COR-L47 (cell line): Measurements from ENCODE around the gene GRAPL.
"Not testable (repeated sequence)": the region's sequence is repeated elsewhere in the genome, so short reads cannot be mapped to it uniquely, and the experiment has no call there.

Experiments
- DNase-seq: peaks from one replicate; lab custom pipeline; 2025; lab: John Stamatoyannopoulos, UW

Gene GRAPL

DNA sequence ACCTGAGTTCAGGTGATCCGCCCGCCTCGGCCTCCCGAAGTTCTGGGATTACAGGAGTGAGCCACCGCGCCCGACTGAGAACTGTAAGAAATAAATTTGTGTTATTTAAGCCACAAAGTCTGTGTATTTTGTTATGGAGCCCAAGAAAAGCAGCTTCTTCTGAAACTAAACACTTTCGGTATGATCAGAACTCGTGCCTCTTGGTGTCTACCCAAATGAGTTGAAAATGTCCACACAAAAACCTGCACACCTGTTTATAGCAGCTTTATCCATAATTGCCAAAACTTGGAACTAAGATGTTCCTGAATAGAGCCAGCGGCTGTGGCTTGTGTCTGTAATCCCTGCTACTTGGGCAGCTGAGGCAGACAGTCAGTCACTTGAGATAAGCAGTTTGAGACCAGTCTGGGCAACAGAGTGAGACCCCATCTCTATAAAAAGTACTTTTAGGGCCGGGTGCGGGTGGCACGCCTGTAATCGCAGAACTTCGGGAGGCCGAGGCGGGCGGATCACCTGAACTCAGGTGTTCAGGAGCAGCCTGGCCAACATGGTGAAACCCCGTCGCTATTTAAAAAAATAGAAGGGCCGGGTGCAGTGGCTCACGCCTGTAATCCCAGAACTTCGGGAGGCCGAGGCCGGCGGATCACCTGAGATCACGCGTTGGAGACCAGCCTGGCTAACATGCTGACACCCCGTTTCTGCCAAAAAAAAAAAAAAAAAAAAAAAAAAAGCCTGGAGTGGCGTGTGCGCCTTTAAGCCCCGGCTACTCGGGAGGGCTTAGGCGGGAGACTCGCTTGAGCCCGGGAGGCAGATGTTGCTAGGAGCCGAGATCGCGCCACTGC is 61.7 kb downstream of the GRAPL start:
- DNase-seq: not testable (repeated sequence)

DNA sequence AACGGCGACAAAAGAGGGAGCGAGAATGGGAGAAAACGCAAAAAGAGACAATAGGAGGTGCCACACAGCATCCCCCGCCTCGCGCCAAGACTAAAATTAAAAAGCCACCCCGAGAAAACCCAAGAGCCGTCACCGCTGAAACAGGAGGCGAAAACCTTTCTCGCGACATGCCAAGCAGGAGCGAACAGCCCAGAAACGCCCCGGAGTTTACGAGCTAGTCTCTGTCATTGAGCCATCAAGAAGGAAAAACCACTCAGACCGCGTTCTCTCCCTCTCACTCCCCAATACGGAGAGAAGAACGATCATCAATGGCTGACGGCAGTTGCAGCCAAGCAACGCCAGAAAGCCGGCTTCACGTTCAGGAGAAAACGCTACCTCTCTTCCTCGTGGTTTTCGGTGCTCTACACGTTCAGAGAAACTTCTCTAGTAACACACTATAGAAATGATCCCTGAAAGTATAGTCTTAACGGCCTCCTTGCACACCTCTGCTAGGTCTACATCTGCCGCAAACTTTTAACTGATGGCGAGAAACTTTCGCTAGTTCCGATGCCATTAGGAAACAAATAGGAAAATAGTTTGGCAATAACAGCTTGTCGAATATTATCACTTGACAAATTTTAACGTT is 62.5 kb downstream of the GRAPL start:
- not testable (repeated sequence) for DNase-seq

DNA sequence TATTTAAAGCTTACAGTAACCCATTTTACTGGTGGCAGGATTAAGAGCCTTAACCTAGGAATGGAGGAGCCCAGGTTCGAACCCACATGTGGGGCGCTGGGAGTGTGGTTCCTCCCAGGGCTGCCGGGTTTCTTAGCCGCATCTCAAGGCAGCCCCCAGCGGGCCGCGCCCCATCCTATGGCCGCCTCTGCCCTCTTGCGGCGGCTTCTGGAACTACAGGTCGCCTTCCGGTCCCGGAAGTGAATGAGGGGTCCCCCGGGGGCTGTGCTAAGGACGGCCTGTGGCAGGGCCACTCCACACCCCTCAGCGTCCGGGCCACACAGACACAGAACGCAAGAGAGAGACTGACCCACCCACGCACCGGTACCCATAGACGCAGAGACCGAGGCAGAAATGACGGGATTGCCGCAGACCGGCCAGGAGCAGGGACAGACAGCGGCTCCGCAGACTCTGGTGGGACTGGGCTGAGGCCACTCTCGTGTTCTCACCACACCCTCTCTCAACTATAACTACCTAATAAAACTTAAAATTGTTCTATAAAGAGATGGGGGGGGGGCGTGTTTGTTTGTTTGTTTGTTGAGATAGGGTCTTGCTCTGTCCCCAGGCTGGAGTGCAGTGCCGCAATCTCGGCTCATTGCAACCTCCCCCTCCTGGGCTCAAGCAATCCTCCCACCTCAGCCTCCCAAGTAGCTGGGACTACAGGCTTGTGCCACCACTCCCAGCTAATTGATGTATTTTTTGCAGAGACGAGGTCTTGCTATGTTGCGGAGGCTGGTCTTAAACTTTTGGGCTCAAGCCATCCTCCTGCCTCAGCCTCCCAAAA is 69.2 kb downstream of the GRAPL start:
- not testable (repeated sequence) for DNase-seq

DNA sequence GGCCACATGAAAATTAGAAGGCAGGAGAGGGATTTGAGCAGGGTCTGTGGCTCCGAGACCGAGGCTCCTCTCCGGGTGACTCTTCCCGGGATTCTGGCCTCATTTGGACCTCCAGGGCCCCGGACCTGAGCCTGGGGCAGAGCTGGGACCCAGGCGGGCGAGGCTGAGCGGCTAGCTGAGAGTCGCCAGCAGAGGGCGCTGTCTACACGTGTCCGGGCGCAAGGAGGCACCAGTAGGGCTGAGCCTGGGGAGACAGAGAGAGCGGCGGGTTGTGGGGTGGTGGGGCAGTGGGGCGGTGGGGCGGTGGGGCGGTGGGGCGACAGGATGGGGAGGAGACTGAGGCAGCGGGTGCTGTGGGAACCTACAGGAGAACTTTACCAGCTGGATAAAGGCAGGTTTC is 75.1 kb downstream of the GRAPL start:
- not testable (repeated sequence) for DNase-seq

DNA sequence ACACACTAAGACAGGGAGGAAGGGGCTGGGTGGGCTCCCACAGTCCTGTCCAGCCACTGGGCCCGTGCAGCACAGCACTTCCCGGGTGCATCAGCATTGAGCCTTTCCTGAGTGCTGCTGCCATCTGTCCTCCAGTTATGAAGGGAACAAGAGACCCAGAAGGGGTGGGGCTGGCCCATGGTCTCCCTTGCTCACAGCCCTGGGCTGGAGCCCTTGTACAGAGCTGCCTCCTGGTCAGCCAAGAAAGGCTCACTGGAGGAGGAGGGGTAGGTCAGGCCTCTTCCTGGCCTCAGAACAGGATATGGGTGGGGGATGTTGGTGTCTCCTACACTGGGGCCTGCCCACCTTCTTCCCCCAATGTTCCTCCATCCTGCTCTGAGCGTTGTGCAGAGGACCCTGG is 76.0 kb downstream of the GRAPL start:
- DNase-seq: not testable (repeated sequence)
